Measurements from ENCODE around the gene THSD4. TPM values are rescaled to one million over a fixed set of nuclear protein-coding genes. Genes with fewer than 3 reads are reported as not detected.

THSD4 gene
- total RNA-seq, 1 experiment from 2014 or later = 36.3 TPM

DNA sequence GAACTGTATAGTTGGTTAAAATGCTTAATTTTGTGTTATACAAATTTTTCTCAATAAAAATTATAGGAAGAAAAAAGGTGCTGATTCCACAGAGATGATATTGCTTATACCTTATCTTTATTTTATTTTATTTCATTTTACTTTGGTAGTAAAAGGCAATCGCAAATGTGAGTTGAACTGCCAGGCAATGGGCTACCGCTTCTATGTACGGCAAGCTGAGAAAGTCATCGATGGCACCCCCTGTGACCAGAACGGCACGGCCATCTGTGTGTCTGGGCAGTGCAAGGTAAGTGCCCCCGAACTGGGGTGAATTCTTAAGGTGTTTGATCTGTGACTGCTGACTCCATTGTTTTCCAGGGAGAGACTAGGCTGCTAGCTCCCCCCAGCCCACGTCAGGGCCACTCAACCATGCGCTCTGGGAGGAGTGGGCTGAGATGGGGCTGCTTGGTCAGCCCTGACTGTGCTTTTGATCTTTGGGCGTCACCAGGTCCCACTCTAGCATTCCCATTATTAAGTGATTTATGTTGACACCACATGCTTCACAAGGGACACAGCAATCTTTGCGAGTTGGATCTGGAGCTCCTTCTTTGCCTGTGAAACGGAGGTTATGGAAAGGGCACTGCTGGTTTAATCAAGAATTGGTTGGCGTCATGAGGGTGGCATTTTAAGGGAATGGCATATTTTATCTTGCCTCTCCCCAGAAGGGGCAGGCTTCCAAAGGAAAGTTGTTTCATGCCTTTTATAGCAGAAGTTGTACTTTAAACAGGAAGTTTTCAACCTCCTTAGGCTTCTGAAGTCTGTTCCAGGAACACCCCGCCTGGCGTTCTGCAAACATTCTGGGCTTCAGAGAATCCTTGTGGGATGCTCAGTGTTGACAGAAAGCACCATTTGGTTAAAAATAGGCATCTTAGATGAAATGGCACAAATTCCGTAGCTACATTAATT is 296.5 kb downstream of the THSD4 start:
- H3K4me1 Mint-ChIP-seq (ENCODE audit: insufficient read depth, unreplicated experiment) = no peaks in the 10 kb centered on the region
- no peaks in the 10 kb centered on the region for H3K36me3 Mint-ChIP-seq (ENCODE audit: insufficient read depth, unreplicated experiment)
- intact Hi-C loops (cut with micrococcal nuclease) = loop anchor here (5.0 kb wide), 1 partner anchor 90 kb away; no protein-coding TSS in a partner anchor
- TF ChIP-seq, protein P1, sequence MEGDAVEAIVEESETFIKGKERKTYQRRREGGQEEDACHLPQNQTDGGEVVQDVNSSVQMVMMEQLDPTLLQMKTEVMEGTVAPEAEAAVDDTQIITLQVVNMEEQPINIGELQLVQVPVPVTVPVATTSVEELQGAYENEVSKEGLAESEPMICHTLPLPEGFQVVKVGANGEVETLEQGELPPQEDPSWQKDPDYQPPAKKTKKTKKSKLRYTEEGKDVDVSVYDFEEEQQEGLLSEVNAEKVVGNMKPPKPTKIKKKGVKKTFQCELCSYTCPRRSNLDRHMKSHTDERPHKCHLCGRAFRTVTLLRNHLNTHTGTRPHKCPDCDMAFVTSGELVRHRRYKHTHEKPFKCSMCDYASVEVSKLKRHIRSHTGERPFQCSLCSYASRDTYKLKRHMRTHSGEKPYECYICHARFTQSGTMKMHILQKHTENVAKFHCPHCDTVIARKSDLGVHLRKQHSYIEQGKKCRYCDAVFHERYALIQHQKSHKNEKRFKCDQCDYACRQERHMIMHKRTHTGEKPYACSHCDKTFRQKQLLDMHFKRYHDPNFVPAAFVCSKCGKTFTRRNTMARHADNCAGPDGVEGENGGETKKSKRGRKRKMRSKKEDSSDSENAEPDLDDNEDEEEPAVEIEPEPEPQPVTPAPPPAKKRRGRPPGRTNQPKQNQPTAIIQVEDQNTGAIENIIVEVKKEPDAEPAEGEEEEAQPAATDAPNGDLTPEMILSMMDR (IDR thresholded peaks at IDR 0.05; ENCODE audit: unreplicated experiment) = no peak
- H3K27ac Mint-ChIP-seq (ENCODE audit: low read depth, unreplicated experiment) = no peak overlapping the region
- DNase-seq (ENCODE audit: unreplicated experiment) = no peak
- CTCF ChIA-PET = interaction anchor here (0.8 to 0.9 kb wide), 2 partner anchors 14 to 17 kb away, joined by 3 read pairs; no protein-coding TSS in a partner anchor
- no peaks in the 10 kb centered on the region for H3K27me3 Mint-ChIP-seq (ENCODE audit: insufficient read depth, unreplicated experiment)
- H3K9me3 Mint-ChIP-seq (ENCODE audit: unreplicated experiment) = no peaks in the 10 kb centered on the region
- no TSS peak for BruUV-seq (replicated peaks)
- POLR2A ChIA-PET = no interaction called here
- H3K4me3 Mint-ChIP-seq (ENCODE audit: unreplicated experiment) = no peak overlapping the region

DNA sequence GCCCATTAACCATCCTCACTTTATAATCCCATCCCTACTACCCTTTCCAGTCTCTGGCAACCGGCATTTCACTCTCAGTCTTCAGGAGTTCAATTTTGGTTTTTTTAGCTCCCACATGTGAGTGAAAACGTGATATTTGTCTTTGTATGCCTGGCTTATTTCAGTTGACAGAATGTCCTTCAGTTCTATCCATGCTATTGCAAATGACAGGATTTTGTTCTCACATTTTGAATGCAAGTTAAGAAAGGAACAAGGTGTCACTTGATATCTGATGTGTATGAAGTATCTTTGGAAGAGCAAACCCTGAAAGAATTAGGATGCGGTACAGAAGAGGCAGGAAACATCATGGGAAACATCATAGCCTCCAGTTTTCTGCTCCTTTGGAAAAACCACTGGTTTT is 298.1 kb downstream of the THSD4 start:
- no peak for DNase-seq (ENCODE audit: unreplicated experiment)
- H3K27ac Mint-ChIP-seq (ENCODE audit: low read depth, unreplicated experiment) = no peak overlapping the region
- ChIA-PET CTCF (interaction anchor here (0.6 kb wide), 1 partner anchor 589 kb away, joined by 5 read pairs; no protein-coding TSS in a partner anchor), POLR2A (no interaction called here)
- no TSS peak for BruUV-seq (replicated peaks)
- no peaks in the 10 kb centered on the region for H3K27me3 Mint-ChIP-seq (ENCODE audit: insufficient read depth, unreplicated experiment)
- H3K36me3 Mint-ChIP-seq (ENCODE audit: insufficient read depth, unreplicated experiment) = no peaks in the 10 kb centered on the region
- TF ChIP-seq, protein P1 (IDR thresholded peaks at IDR 0.05; ENCODE audit: unreplicated experiment) = no peak
- no peak overlapping the region for H3K4me3 Mint-ChIP-seq (ENCODE audit: unreplicated experiment)
- no peaks in the 10 kb centered on the region for H3K4me1 Mint-ChIP-seq (ENCODE audit: insufficient read depth, unreplicated experiment)
- intact Hi-C loops (cut with micrococcal nuclease) = loop anchor here (5.0 kb wide), 1 partner anchor 91 kb away; no protein-coding TSS in a partner anchor
- peaks cover 5% of the 10 kb centered on the region for H3K9me3 Mint-ChIP-seq (ENCODE audit: unreplicated experiment)

DNA sequence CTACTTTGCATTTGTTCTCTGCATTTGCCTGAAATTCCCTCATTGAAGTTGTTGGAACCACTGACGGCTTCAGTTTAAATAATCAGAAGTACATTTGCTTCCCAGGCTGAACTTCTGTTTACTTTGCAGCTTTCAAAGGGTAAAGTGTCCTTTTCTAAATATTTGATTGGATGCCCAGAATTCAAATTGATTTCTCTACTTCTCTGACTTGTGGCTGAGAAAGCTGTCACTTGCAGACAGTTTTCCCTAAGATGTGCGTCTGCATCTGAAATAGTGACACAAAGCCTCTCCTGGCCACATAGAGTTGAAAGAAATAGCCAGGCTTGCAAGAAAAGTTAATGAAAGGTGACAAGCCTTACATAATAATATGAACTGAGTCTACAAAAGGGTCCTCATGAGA is 299.6 kb downstream of the THSD4 start:
- Mint-ChIP-seq H3K9me3 (ENCODE audit: unreplicated experiment) (peaks cover 5% of the 10 kb centered on the region), H3K27me3 (ENCODE audit: insufficient read depth, unreplicated experiment) (no peaks in the 10 kb centered on the region), H3K4me1 (ENCODE audit: insufficient read depth, unreplicated experiment) (no peaks in the 10 kb centered on the region), H3K36me3 (ENCODE audit: insufficient read depth, unreplicated experiment) (no peaks in the 10 kb centered on the region), H3K27ac (ENCODE audit: low read depth, unreplicated experiment) (no peak overlapping the region), H3K4me3 (ENCODE audit: unreplicated experiment) (no peak overlapping the region)
- TF ChIP-seq, protein P1 (IDR thresholded peaks at IDR 0.05; ENCODE audit: unreplicated experiment) = no peak
- intact Hi-C loops (cut with micrococcal nuclease) = loop anchor here (5.0 kb wide), 1 partner anchor 93 kb away; no protein-coding TSS in a partner anchor
- ChIA-PET CTCF (interaction anchor here (0.6 kb wide), 2 partner anchors 49 to 774 kb away, joined by 3 read pairs; no protein-coding TSS in a partner anchor), POLR2A (interaction anchor here (1.5 kb wide), 1 partner anchor 10 kb away, joined by 5 read pairs; no protein-coding TSS in a partner anchor)
- no TSS peak for BruUV-seq (replicated peaks)
- DNase-seq (ENCODE audit: unreplicated experiment) = no peak

DNA sequence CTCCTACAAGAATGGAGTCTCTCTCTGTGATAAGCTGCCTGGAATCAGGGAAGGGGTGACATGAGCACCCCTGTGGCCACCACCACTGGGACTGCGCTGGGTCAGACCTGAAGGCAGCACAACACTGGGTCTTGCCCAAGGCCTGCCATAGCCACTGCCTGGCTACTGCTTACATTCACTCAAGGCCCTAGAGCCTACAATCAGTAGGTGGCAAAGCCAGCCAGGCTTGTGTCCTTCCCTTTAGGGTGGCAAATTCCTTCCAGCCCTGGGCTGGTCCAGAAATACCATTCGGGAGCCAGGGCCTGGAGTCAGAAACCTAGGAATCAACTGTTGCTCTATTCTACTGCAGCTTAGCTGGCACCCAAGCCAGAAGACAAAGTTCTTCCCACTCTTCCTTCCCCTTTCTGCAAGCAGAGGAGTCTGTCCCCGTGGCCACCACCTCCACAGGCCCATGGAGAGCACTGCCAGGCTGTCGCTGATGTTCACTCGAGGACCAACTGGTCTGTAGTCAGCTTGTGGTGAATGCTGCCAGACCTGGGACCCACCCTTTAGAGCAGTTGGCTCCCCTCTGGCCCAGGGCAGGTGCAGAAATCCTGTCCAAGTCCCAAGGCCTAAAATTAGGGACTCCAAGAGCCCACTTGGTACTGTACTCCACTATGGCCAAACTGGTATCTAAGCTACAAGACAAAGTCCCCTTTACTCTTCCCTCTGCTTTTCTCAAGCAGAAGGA is 307.4 kb downstream of the THSD4 start:
- TF ChIP-seq, protein P1 (IDR thresholded peaks at IDR 0.05; ENCODE audit: unreplicated experiment) = no peak
- ChIA-PET CTCF (no interaction called here), POLR2A (no interaction called here)
- no peaks in the 10 kb centered on the region for H3K4me1 Mint-ChIP-seq (ENCODE audit: insufficient read depth, unreplicated experiment)
- H3K36me3 Mint-ChIP-seq (ENCODE audit: insufficient read depth, unreplicated experiment) = no peaks in the 10 kb centered on the region
- intact Hi-C loops (cut with micrococcal nuclease) = no loop called here
- H3K4me3 Mint-ChIP-seq (ENCODE audit: unreplicated experiment) = no peak overlapping the region
- no peak for DNase-seq (ENCODE audit: unreplicated experiment)
- no TSS peak for BruUV-seq (replicated peaks)
- no peak overlapping the region for H3K27ac Mint-ChIP-seq (ENCODE audit: low read depth, unreplicated experiment)
- no peaks in the 10 kb centered on the region for H3K9me3 Mint-ChIP-seq (ENCODE audit: unreplicated experiment)
- H3K27me3 Mint-ChIP-seq (ENCODE audit: insufficient read depth, unreplicated experiment) = no peaks in the 10 kb centered on the region

Measured in MCF 10A (cell line).